ENCODE data around the gene TPD52L1. TPM values are rescaled to one million over a fixed set of nuclear protein-coding genes. Genes with fewer than 3 reads are reported as not detected.

The TPD52L1 gene
- total and polyA plus RNA-seq, 2 experiments from 2014 or later, result 22.8 to 24.0 TPM

- Histone ChIP-seq H3K27ac (ENCODE audit: low read depth) (no peak overlapping the region), H3K79me2 (replicated peaks; ENCODE audit: insufficient read depth) (no peaks in the 10 kb centered on the region), H4K20me1 (replicated peaks; ENCODE audit: insufficient read depth) (no peaks in the 10 kb centered on the region), H3K4me3 (no peak overlapping the region), H3K27me3 (ENCODE audit: insufficient read depth) (no peaks in the 10 kb centered on the region), H3F3A (replicated peaks; ENCODE audit: low read depth) (no peaks in the 10 kb centered on the region), H3K4me1 (ENCODE audit: insufficient read depth) (no peaks in the 10 kb centered on the region; the same call in 1 of the 2 replicates), H3K4me2 (no peak overlapping the region), H3K9me2 (ENCODE audit: insufficient read depth) (no peaks in the 10 kb centered on the region), H3K36me3 (ENCODE audit: insufficient read depth) (no peaks in the 10 kb centered on the region), H2AFZ (no peak overlapping the region)
- Mint-ChIP-seq H3K27me3 (ENCODE audit: insufficient read depth, low read depth, poor library complexity) (no peaks in the 10 kb centered on the region), H3K9me3 (no peaks in the 10 kb centered on the region), H3K4me3 (no peak overlapping the region), H3K27ac (no peak overlapping the region), H3K4me1 (peaks cover 8% of the 10 kb centered on the region; the same call in 2 of the 3 replicates), H3K36me3 (ENCODE audit: low read depth) (no peaks in the 10 kb centered on the region)
- no peak for ATAC-seq
- TF ChIP-seq EZH2phosphoT487 (IDR thresholded peaks at IDR 0.05; ENCODE audit: unreplicated experiment), result no peak
- TF ChIP-seq CREB1 (CRISPR knock-in tag; IDR thresholded peaks at IDR 0.05; ENCODE audit: low read depth), result no peak
- no peak for TF ChIP-seq CTCF (conservative IDR thresholded peaks at IDR 0.05; ENCODE audit: low read depth in 2 of 2)
- no peak for TF ChIP-seq ZNF462 (CRISPR knock-in tag; IDR thresholded peaks at IDR 0.05)
- TF ChIP-seq JUNB (IDR thresholded peaks at IDR 0.05; ENCODE audit: unreplicated experiment), result no peak
- no peak for TF ChIP-seq POLR2AphosphoS5 (IDR thresholded peaks at IDR 0.05; ENCODE audit: low read depth)
- TF ChIP-seq, protein P1, sequence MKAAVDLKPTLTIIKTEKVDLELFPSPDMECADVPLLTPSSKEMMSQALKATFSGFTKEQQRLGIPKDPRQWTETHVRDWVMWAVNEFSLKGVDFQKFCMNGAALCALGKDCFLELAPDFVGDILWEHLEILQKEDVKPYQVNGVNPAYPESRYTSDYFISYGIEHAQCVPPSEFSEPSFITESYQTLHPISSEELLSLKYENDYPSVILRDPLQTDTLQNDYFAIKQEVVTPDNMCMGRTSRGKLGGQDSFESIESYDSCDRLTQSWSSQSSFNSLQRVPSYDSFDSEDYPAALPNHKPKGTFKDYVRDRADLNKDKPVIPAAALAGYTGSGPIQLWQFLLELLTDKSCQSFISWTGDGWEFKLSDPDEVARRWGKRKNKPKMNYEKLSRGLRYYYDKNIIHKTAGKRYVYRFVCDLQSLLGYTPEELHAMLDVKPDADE (IDR thresholded peaks at IDR 0.05), result no peak
- no peak for TF ChIP-seq NANOG (IDR thresholded peaks at IDR 0.05; ENCODE audit: borderline replicate concordance)
- no peak for TF ChIP-seq REST (IDR thresholded peaks at IDR 0.05; ENCODE audit: unreplicated experiment)
- no peak for TF ChIP-seq ZNF331 (CRISPR knock-in tag; IDR thresholded peaks at IDR 0.05; ENCODE audit: low read depth)
- TF ChIP-seq EZH2 (IDR thresholded peaks at IDR 0.05; ENCODE audit: low read depth, unreplicated experiment), result no peak
- TF ChIP-seq ZNF114 (CRISPR knock-in tag; IDR thresholded peaks at IDR 0.05), result no peak
- no peak for TF ChIP-seq STAT1 (IDR thresholded peaks at IDR 0.05; ENCODE audit: unreplicated experiment)
- no peak for DNase-seq (ENCODE audit: low spot score)
Observed at GRCh38 chr6:125257351-125257750, 103.8 kb downstream of the TPD52L1 start.

Data from GM23338 (cell line).